Spinal cord (tissue), 10 donors: ENCODE data around the gene AMACR. TPM values are rescaled to one million over a fixed set of nuclear protein-coding genes. Genes with fewer than 3 reads are reported as not detected.

Source experiments
- DNase-seq, 6 donors: peaks; one replicate each; pipeline versions ENCODE4 v3.0.0 to v3.0.0-alpha.2; 2013 to 2015; ENCODE audit warnings: low spot score in 6 of 6, low read depth in 4 of 6
- H3K27ac ChIP-seq: one replicate; pipeline ENCODE4 v1.5.1; 2013; ENCODE audit warnings: low read depth, low read length, control low read depth
- H3K27me3 ChIP-seq: one replicate; pipeline ENCODE4 v1.6.1; 2013; ENCODE audit warnings: low read length; ENCODE audit not compliant: control insufficient read depth, insufficient read depth
- H3K36me3 ChIP-seq: one replicate; pipeline ENCODE4 v1.6.1; 2013; ENCODE audit warnings: low read length; ENCODE audit not compliant: control insufficient read depth, insufficient read depth
- H3K4me1 ChIP-seq: one replicate; pipeline ENCODE4 v1.6.1; 2013; ENCODE audit warnings: low read length; ENCODE audit not compliant: control insufficient read depth, insufficient read depth
- H3K4me3 ChIP-seq: one replicate; pipeline ENCODE4 v1.5.1; 2013; ENCODE audit warnings: low read depth, low read length, control low read depth
- H3K9me3 ChIP-seq: one replicate; pipeline ENCODE4 v1.6.1; 2013; ENCODE audit warnings: low read length; ENCODE audit not compliant: control insufficient read depth, insufficient read depth
- WGBS: methylation state at CpG from one replicate; pipeline ENCODE4 v1.1.5; 2013; ENCODE audit warnings: missing lambda C conversion rate; ENCODE audit not compliant: insufficient coverage; 5-methylcytosine and 5-hydroxymethylcytosine counted together
- polyA plus RNA-seq, 2 donors: library from polyadenylated mRNA; unstranded; fragments of 120-200 nt; gene quantifications; one replicate each; pipeline ENCODE4 v1.2.1, GENCODE V29; 2013; ENCODE audit not compliant: insufficient read length in 2 of 2
- small RNA-seq: library from RNA; depleted of rRNA; stranded (forward); fragments of <200 nt; gene quantifications from one replicate; pipeline ENCODE3, GENCODE V24; 2014; ENCODE audit warnings: low replicate concordance
- total RNA-seq, 2 donors: library from RNA; depleted of rRNA in 1 of 2; stranded (reverse); fragments of 120-200 nt in 1 of 2; fragments of >200 nt in 1 of 2; gene quantifications; one replicate each; pipeline versions ENCODE4 v1.2.3 to v1.2.4, GENCODE V29; 2013 to 2014
- donor health status: healthy.

AMACR gene
- total and polyA plus RNA-seq, 4 donors = 13.4 to 21.8 (median 17.1) TPM

DNA sequence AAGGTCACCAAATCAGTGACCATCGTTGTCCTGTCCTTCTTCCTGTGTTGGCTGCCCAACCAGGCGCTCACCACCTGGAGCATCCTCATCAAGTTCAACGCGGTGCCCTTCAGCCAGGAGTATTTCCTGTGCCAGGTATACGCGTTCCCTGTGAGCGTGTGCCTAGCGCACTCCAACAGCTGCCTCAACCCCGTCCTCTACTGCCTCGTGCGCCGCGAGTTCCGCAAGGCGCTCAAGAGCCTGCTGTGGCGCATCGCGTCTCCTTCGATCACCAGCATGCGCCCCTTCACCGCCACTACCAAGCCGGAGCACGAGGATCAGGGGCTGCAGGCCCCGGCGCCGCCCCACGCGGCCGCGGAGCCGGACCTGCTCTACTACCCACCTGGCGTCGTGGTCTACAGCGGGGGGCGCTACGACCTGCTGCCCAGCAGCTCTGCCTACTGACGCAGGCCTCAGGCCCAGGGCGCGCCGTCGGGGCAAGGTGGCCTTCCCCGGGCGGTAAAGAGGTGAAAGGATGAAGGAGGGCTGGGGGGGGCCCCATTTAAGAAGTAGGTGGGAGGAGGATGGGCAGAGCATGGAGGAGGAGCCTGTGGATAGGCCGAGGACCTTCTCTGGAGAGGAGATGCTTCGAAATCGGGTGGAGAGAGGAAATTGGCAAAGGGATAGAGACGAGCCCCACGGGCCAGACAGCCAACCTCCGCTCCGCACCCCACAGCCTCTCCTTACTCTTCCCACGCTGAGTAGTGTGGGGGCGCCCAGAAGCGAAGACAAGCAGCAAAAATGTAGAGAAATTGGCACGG lies 69.9 kb downstream of the AMACR start:
- peak in 1 of 6 donors; percentile 52 for DNase-seq

DNA sequence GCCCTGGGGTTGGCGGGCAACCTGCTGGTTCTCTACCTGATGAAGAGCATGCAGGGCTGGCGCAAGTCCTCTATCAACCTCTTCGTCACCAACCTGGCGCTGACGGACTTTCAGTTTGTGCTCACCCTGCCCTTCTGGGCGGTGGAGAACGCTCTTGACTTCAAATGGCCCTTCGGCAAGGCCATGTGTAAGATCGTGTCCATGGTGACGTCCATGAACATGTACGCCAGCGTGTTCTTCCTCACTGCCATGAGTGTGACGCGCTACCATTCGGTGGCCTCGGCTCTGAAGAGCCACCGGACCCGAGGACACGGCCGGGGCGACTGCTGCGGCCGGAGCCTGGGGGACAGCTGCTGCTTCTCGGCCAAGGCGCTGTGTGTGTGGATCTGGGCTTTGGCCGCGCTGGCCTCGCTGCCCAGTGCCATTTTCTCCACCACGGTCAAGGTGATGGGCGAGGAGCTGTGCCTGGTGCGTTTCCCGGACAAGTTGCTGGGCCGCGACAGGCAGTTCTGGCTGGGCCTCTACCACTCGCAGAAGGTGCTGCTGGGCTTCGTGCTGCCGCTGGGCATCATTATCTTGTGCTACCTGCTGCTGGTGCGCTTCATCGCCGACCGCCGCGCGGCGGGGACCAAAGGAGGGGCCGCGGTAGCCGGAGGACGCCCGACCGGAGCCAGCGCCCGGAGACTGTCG lies 70.7 kb downstream of the AMACR start:
- Histone ChIP-seq H3K27ac (no peak overlapping the region), H3K27me3 (peaks cover 57% of the 10 kb centered on the region), H3K4me1 (peaks cover 33% of the 10 kb centered on the region), H3K9me3 (no peaks in the 10 kb centered on the region), H3K4me3 (peak overlapping the region; percentile 16), H3K36me3 (no peaks in the 10 kb centered on the region)
- DNase-seq = no peak
- WGBS = 27% methylated on average over 54 of the region's 54 CpGs

More for the DNA sequence above, 69.9 kb downstream of the AMACR start:
- Histone ChIP-seq H3K27me3 (peaks cover 60% of the 10 kb centered on the region), H3K9me3 (no peaks in the 10 kb centered on the region), H3K4me3 (no peak overlapping the region), H3K4me1 (peaks cover 33% of the 10 kb centered on the region), H3K36me3 (no peaks in the 10 kb centered on the region), H3K27ac (no peak overlapping the region)
- 22% methylated on average over 52 of the region's 54 CpGs for WGBS

DNA sequence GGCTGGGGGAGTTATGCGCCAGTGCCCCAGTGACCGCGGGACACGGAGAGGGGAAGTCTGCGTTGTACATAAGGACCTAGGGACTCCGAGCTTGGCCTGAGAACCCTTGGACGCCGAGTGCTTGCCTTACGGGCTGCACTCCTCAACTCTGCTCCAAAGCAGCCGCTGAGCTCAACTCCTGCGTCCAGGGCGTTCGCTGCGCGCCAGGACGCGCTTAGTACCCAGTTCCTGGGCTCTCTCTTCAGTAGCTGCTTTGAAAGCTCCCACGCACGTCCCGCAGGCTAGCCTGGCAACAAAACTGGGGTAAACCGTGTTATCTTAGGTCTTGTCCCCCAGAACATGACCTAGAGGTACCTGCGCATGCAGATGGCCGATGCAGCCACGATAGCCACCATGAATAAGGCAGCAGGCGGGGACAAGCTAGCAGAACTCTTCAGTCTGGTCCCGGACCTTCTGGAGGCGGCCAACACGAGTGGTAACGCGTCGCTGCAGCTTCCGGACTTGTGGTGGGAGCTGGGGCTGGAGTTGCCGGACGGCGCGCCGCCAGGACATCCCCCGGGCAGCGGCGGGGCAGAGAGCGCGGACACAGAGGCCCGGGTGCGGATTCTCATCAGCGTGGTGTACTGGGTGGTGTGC lies 71.4 kb downstream of the AMACR start, which contains the start of gene RXFP3:
RXFP3 (plus strand) TSS at position 6 of the 636 bp plus-strand sequence; CDS start at position 361, 355 bp downstream.
- Histone ChIP-seq H3K9me3 (no peaks in the 10 kb centered on the region), H3K27ac (no peak within 1 kb of the TSS), H3K4me3 (peak within 1 kb of the TSS; percentile 16), H3K27me3 (peaks cover 54% of the 10 kb centered on the region), H3K4me1 (peaks cover 33% of the 10 kb centered on the region), H3K36me3 (no peaks in the 10 kb centered on the region)
- peak in 2 of 6 donors; percentile 40 to 49 for DNase-seq
- 3% methylated on average over 45 of the region's 45 CpGs for WGBS

Small RNA genes within 50 kb of the gene (small RNA-seq; reads per million reads assigned to genes)
- not detected for gene AC139783.1

Other genes starting within 250 kb of the AMACR start
- gene ADAMTS12, start 116.1 kb downstream of the AMACR start, total RNA-seq = 10 to 100 TPM; 18.4 to 44.5 TPM
- 1 to 10 TPM; 8.1 to 8.7 TPM for gene ADAMTS12, start 116.1 kb downstream of the AMACR start, polyA plus RNA-seq
- gene RXFP3, start 71.7 kb downstream of the AMACR start, total RNA-seq = under 1 TPM; 0.28 to 0.89 TPM
- gene RXFP3, start 71.7 kb downstream of the AMACR start, polyA plus RNA-seq = under 1 TPM; 0.54 to 0.59 TPM
- under 1 TPM; 0.39 to 0.40 TPM for gene SLC45A2, start 23.4 kb downstream of the AMACR start, total RNA-seq
- gene SLC45A2, start 23.4 kb downstream of the AMACR start, polyA plus RNA-seq = under 1 TPM; 0.46 to 0.56 TPM
- gene C1QTNF3, start 35.2 kb upstream of the AMACR start, total RNA-seq = 10 to 100 TPM; 49.8 to 52.4 TPM
- 10 to 100 TPM; 30.3 to 31.6 TPM for gene C1QTNF3, start 35.2 kb upstream of the AMACR start, polyA plus RNA-seq